ENCODE results near the gene TRIM9. TPM values are rescaled to one million over a fixed set of nuclear protein-coding genes. Genes with fewer than 3 reads are reported as not detected.

Gene TRIM9
- total RNA-seq, 1 donor from 2014 or later = 2.3 TPM

GRCh38 chr14:50937325-50937724 lies 157.6 kb downstream of the TRIM9 start:
- no peak overlapping the region for H3K27ac Mint-ChIP-seq (ENCODE audit: unreplicated experiment)
- no peak for DNase-seq (ENCODE audit: low spot score)
- no peak overlapping the region for H3K4me3 Mint-ChIP-seq (ENCODE audit: unreplicated experiment)
- no peaks in the 10 kb centered on the region for H3K4me1 Mint-ChIP-seq (ENCODE audit: unreplicated experiment)
- TF ChIP-seq CTCF (IDR thresholded peaks at IDR 0.05; ENCODE audit: unreplicated experiment) = no peak
- H3K36me3 Mint-ChIP-seq (ENCODE audit: low read depth, unreplicated experiment) = peaks cover 4% of the 10 kb centered on the region
- H3K27me3 Mint-ChIP-seq (ENCODE audit: unreplicated experiment) = peaks cover 2% of the 10 kb centered on the region
- H3K9me3 Mint-ChIP-seq (ENCODE audit: unreplicated experiment) = no peaks in the 10 kb centered on the region

DNA sequence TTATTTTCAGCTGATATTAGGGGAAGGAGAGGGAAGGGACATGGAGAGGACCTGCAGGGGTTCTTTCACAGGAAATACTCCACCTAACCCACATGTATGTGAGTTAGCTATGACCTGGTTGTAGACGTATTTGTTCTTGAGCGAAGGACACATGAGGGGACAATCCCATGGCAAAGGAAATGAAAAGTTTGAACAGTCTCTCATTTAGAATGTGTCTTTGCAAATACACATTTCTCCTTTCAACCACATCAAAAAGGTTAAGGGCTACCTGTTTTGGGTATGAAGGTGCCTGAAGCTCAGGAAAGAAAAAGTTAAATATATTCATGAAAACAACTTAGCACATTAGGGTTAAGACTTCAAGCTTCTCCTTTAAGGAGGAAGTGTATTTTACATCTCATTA lies 158.0 kb downstream of the TRIM9 start:
- no peak overlapping the region for H3K27ac Mint-ChIP-seq (ENCODE audit: unreplicated experiment)
- no peak overlapping the region for H3K4me3 Mint-ChIP-seq (ENCODE audit: unreplicated experiment)
- no peak for TF ChIP-seq CTCF (IDR thresholded peaks at IDR 0.05; ENCODE audit: unreplicated experiment)
- peaks cover 2% of the 10 kb centered on the region for H3K27me3 Mint-ChIP-seq (ENCODE audit: unreplicated experiment)
- DNase-seq (ENCODE audit: low spot score) = no peak
- H3K4me1 Mint-ChIP-seq (ENCODE audit: unreplicated experiment) = no peaks in the 10 kb centered on the region
- H3K36me3 Mint-ChIP-seq (ENCODE audit: low read depth, unreplicated experiment) = peaks cover 3% of the 10 kb centered on the region
- no peaks in the 10 kb centered on the region for H3K9me3 Mint-ChIP-seq (ENCODE audit: unreplicated experiment)

GRCh38 chr14:50936016-50936340 lies 158.9 kb downstream of the TRIM9 start:
- H3K4me3 Mint-ChIP-seq (ENCODE audit: unreplicated experiment) = no peak overlapping the region
- no peak for TF ChIP-seq CTCF (IDR thresholded peaks at IDR 0.05; ENCODE audit: unreplicated experiment)
- H3K4me1 Mint-ChIP-seq (ENCODE audit: unreplicated experiment) = no peaks in the 10 kb centered on the region
- no peak overlapping the region for H3K27ac Mint-ChIP-seq (ENCODE audit: unreplicated experiment)
- DNase-seq (ENCODE audit: low spot score) = no peak
- H3K9me3 Mint-ChIP-seq (ENCODE audit: unreplicated experiment) = no peaks in the 10 kb centered on the region
- H3K36me3 Mint-ChIP-seq (ENCODE audit: low read depth, unreplicated experiment) = no peaks in the 10 kb centered on the region
- H3K27me3 Mint-ChIP-seq (ENCODE audit: unreplicated experiment) = no peaks in the 10 kb centered on the region

DNA sequence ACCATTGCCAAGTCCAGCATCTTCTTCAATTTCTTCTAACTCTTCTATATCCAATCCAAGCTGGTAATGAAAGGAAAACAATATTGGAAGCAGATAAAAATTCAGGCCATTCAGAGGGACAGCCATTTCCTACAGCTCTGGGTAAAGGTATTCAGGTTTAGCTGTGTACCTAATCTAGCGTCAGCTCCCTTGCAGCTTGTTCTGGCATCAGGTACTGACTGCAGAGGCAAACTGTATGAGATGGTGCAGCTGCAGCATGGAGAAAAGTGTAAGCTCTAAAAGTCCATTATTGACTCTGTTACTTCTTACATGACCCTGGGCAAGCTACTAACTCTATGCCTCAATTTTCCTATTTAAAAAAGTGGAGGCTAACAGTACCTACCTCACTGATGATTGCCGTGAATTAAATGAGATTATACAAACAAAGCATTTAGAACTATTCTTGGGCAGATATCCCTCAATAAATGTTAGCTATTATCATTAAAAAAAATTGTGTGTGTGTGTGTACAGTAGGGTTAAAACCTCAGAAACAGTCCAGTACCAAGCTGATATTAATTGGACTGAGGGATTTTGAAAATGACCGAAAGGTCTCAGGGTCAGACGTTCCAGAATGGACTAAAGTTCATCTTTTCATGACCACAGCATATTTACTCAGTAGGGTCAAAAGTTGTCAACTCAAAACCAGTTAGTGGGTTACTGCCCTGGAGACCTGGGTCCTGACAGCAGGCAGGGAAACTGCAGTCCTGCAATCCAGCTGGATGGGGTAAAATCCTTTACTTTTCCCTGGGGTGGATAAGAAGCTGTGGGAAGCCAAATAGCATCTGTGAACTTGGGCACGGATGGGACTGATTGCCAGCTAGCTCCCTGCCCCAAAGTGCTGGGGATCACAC lies 159.5 kb downstream of the TRIM9 start:
- Mint-ChIP-seq H3K9me3 (ENCODE audit: unreplicated experiment) (no peaks in the 10 kb centered on the region), H3K4me3 (ENCODE audit: unreplicated experiment) (no peak overlapping the region), H3K4me1 (ENCODE audit: unreplicated experiment) (no peaks in the 10 kb centered on the region), H3K27ac (ENCODE audit: unreplicated experiment) (no peak overlapping the region), H3K27me3 (ENCODE audit: unreplicated experiment) (no peaks in the 10 kb centered on the region), H3K36me3 (ENCODE audit: low read depth, unreplicated experiment) (peaks cover 3% of the 10 kb centered on the region)
- TF ChIP-seq CTCF (IDR thresholded peaks at IDR 0.05; ENCODE audit: unreplicated experiment) = no peak
- DNase-seq (ENCODE audit: low spot score) = no peak
